ENCODE measurements around the gene GNG7. TPM values are rescaled to one million over a fixed set of nuclear protein-coding genes. Genes with fewer than 3 reads are reported as not detected.
"Not testable (repeated sequence)": the region's sequence is repeated elsewhere in the genome, so short reads cannot be mapped to it uniquely, and the experiment has no call there.

Gene GNG7
- polyA plus RNA-seq, 1 experiment = 0.57 TPM

GRCh38 chr19:2524361-2524839, 178.1 kb downstream of the GNG7 start:
- no peak for DNase-seq (ENCODE audit: low read depth, low spot score)
- TF ChIP-seq CTCF (IDR thresholded peaks at IDR 0.05; ENCODE audit: low read depth, low read length) = no peak
- H3K4me3 ChIP-seq (ENCODE audit: low read depth, low read length) = no peak overlapping the region
- H3K9me3 ChIP-seq (ENCODE audit: control insufficient read depth, insufficient read depth, low read length) = no peaks in the 10 kb centered on the region; the same call in 1 of the 2 replicates
- no peaks in the 10 kb centered on the region for H3K27me3 ChIP-seq (ENCODE audit: control insufficient read depth, insufficient read depth, low read length)
- ChIA-PET POLR2A (interaction anchor here (1.4 to 1.9 kb wide), 3 partner anchors 19 to 48 kb away, joined by 3 to 16 read pairs (median 10); partner anchors contain the start of gene GADD45B), CTCF (no interaction called here)
- peak overlapping the region; percentile 78 for H3K27ac ChIP-seq (ENCODE audit: low read depth, low read length)

GRCh38 chr19:2523630-2524311, 178.7 kb downstream of the GNG7 start:
- Histone ChIP-seq H3K27me3 (ENCODE audit: control insufficient read depth, insufficient read depth, low read length) (no peaks in the 10 kb centered on the region), H3K27ac (ENCODE audit: low read depth, low read length) (peak overlapping the region; percentile 78), H3K9me3 (ENCODE audit: control insufficient read depth, insufficient read depth, low read length) (no peaks in the 10 kb centered on the region; the same call in 1 of the 2 replicates), H3K4me3 (ENCODE audit: low read depth, low read length) (no peak overlapping the region)
- ChIA-PET POLR2A (interaction anchor here (0.8 to 1.6 kb wide), 2 partner anchors 17 to 48 kb away, joined by 3 to 16 read pairs; partner anchors contain the start of gene GADD45B), CTCF (interaction anchor here (1.0 kb wide), 2 partner anchors 46 to 58 kb away, joined by 3 read pairs; no protein-coding TSS in a partner anchor)
- DNase-seq (ENCODE audit: low read depth, low spot score) = no peak
- peak; percentile 49 for TF ChIP-seq CTCF (IDR thresholded peaks at IDR 0.05; ENCODE audit: low read depth, low read length)

- Histone ChIP-seq H3K9me3 (ENCODE audit: control insufficient read depth, insufficient read depth, low read length) (peaks cover 5% of the 10 kb centered on the region), H3K4me3 (ENCODE audit: low read depth, low read length) (no peak overlapping the region), H3K27me3 (ENCODE audit: control insufficient read depth, insufficient read depth, low read length) (no peaks in the 10 kb centered on the region), H3K27ac (ENCODE audit: low read depth, low read length) (no peak overlapping the region)
- DNase-seq (ENCODE audit: low read depth, low spot score) = no peak
- no peak for TF ChIP-seq CTCF (IDR thresholded peaks at IDR 0.05; ENCODE audit: low read depth, low read length)
- ChIA-PET CTCF (no interaction called here), POLR2A (interaction anchor here (0.6 to 2.3 kb wide), 3 partner anchors 28 to 63 kb away, joined by 3 to 13 read pairs (median 10); partner anchors contain the start of gene GADD45B)
These were observed 183.0 kb downstream of the GNG7 start for GRCh38 chr19:2519482-2519881.

GRCh38 chr19:2518856-2519255, 183.6 kb downstream of the GNG7 start:
- CTCF ChIA-PET; DNase-seq (ENCODE audit: low read depth, low spot score); H3K9me3 ChIP-seq (ENCODE audit: control insufficient read depth, insufficient read depth, low read length); H3K4me3 ChIP-seq (ENCODE audit: low read depth, low read length); H3K27me3 ChIP-seq (ENCODE audit: control insufficient read depth, insufficient read depth, low read length); H3K27ac ChIP-seq (ENCODE audit: low read depth, low read length): not testable (repeated sequence)
- POLR2A ChIA-PET = interaction anchor here (0.6 to 1.1 kb wide), 2 partner anchors 43 to 63 kb away, joined by 3 read pairs; partner anchors contain the start of gene GADD45B

GRCh38 chr19:2517881-2518601, 184.5 kb downstream of the GNG7 start:
- CTCF ChIA-PET = no interaction called here
- Histone ChIP-seq H3K27ac (ENCODE audit: low read depth, low read length) (peak overlapping the region; percentile 11), H3K9me3 (ENCODE audit: control insufficient read depth, insufficient read depth, low read length) (peaks cover 5% of the 10 kb centered on the region), H3K4me3 (ENCODE audit: low read depth, low read length) (no peak overlapping the region), H3K27me3 (ENCODE audit: control insufficient read depth, insufficient read depth, low read length) (no peaks in the 10 kb centered on the region)
- POLR2A ChIA-PET = interaction anchor here (1.1 kb wide), 1 partner anchor 42 kb away, joined by 3 read pairs; the partner anchor contains the start of gene GADD45B
- TF ChIP-seq CTCF (IDR thresholded peaks at IDR 0.05; ENCODE audit: low read depth, low read length) = no peak
- no peak for DNase-seq (ENCODE audit: low read depth, low spot score)
